Erythroblast (primary cell): ENCODE results near the gene RHEB.
A peak's percentile ranks its signal among the peaks of the same experiment; 100 is the strongest.

Source experiments
- DNase-seq, 2 experiments: peaks; one replicate each; lab custom pipeline; 2025; lab: John Stamatoyannopoulos, UW
- GATA1 ChIP-seq: IDR thresholded peaks from 2 replicates; pipeline ENCODE4 v1.6.1; 2011; ENCODE audit warnings: low read depth, mild to moderate bottlenecking, control low read depth, low read length, moderate library complexity
- POLR2A ChIP-seq: IDR thresholded peaks from 2 replicates; pipeline ENCODE4 v1.6.1; 2011; ENCODE audit warnings: mild to moderate bottlenecking, low read length

The RHEB gene

GRCh38 chr7:151504715-151505326 is 14.9 kb downstream of the RHEB start:
- TF ChIP-seq POLR2A, result no peak
- TF ChIP-seq GATA1, result no peak
- DNase-seq, result no peak

DNA sequence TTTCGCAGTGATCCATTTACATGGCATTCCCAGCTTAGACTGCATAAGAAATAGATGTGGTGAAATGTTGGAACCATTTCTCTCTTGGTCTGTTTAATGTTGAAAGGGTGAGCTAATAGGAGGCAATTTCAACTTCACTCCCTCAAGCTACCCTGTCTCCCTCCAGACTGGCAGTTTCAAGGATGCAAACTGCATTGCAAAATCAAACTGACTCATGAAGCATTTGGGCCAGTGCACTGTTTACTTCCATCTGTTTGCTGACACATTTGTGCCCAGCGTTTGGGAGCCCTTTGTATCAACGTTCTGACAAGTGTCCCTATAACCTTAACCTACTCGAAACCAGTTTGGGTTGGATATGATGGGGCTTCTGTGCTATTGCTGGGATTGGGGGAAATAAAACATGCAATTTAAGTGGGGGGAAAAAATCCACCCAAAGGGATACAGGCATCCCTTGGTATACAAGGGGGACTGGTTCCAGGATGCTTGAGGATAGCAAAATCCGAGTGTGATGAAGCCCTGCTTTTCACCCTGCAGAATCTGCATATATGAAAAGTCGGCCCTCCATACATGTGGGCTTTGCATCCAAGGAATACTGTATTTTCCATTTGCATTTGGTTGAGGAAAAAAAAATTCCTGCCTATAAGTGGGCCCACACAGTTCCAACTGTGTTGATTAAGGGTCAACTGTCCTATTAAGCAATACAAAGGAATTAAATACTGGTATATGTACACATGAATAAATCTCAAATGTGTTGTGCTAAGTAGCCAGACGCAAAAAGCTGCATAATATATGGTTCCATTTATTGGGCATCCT is 15.6 kb downstream of the RHEB start:
- TF ChIP-seq POLR2A (no peak), GATA1 (no peak)
- DNase-seq, result peak in 1 of 2 experiments; percentile 59

GRCh38 chr7:151501676-151502075 is 18.0 kb downstream of the RHEB start:
- DNase-seq, result no peak
- no peak for TF ChIP-seq POLR2A
- no peak for TF ChIP-seq GATA1

GRCh38 chr7:151498495-151498894 is 21.2 kb downstream of the RHEB start:
- no peak for DNase-seq
- TF ChIP-seq GATA1, result no peak
- no peak for TF ChIP-seq POLR2A

GRCh38 chr7:151497306-151497871 is 22.3 kb downstream of the RHEB start:
- DNase-seq, result no peak
- TF ChIP-seq GATA1 (no peak), POLR2A (no peak)

DNA sequence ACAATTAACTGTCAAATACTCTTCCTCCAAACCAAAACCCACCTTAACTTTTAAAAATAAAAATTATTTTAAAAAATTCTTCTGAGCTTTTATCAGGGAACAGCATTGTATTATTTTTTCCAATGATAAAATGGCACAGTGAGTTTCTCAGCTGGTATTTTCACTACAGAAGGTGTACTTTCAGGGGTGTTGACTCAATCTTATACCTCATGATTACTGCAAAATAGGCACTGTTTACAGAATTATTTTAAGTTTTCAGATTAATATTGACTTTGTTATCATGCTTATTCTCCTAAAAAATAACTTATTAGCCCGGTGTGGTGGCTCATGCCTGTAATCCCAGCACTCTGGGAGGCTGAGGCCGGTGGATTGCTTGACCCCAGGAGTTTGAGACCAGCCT is 24.3 kb downstream of the RHEB start:
- DNase-seq, result no peak

GRCh38 chr7:151494298-151495284 is 25.1 kb downstream of the RHEB start:
- no peak for DNase-seq

More for the DNA sequence above, 24.3 kb downstream of the RHEB start:
- TF ChIP-seq POLR2A (no peak), GATA1 (no peak)

DNA sequence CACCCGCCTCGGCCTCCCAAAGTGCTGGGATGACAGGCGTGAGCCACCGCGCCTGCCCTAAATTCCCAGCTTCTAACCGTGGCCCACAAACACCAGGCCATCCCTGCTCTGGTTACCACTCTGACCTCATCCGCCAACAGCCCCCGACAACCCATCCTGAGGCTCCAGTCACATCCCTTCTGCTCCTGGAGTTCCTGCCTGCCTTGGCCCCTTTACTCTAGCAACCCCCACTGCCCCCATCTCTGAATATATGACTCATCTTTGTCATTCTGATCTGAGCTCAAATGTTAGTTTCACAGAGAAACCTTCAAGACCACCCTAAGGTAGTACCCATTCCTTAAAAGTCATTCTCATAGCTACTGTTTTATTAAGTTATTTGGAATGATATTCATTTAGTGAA is 26.6 kb downstream of the RHEB start:
- TF ChIP-seq GATA1, result no peak
- TF ChIP-seq POLR2A, result no peak
- no peak for DNase-seq

More at GRCh38 chr7:151494298-151495284, 25.1 kb downstream of the RHEB start:
- TF ChIP-seq GATA1 (no peak), POLR2A (no peak)

DNA sequence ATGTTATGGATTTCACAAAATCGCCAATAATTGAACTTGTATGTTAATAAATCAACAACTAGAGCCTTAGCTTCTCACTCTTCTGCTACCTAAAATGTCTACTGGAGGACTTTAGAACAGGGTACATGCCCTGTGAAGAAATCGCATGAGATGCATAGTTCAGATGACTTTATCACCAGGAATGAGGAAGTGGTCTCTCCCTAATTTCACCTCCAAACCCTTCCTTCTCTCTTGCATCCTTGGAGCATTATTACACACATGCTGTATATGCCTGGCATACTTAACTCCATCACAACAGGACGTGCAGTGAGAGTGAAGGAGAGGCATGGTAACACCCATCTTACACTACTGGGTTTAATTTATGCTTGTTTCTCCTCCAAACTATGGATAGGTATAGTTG is 27.8 kb downstream of the RHEB start:
- DNase-seq, result no peak
- no peak for TF ChIP-seq POLR2A
- no peak for TF ChIP-seq GATA1

- no peak for TF ChIP-seq GATA1
- TF ChIP-seq POLR2A, result no peak
- no peak for DNase-seq
Measured at GRCh38 chr7:151490456-151491105, 29.1 kb downstream of the RHEB start.

DNA sequence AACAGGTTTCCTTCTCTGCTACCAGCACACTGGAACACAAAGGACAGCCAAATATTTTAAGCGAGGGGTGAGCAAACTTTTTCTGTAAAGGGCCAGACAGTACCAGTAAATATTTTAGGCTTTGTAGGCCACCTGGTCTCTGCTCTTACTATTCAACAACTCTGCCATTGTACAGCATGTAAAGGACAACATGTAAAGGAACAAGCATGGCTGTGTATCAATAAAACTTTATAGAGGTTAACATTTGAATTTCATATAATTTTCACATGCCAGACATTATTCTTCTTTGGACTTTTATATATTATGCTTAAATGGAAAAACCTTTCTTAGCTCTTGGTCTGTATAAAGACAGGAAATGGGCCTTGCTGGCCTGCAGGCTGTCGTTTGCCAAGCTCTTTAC is 30.2 kb downstream of the RHEB start:
- DNase-seq, result no peak
- no peak for TF ChIP-seq GATA1
- no peak for TF ChIP-seq POLR2A

DNA sequence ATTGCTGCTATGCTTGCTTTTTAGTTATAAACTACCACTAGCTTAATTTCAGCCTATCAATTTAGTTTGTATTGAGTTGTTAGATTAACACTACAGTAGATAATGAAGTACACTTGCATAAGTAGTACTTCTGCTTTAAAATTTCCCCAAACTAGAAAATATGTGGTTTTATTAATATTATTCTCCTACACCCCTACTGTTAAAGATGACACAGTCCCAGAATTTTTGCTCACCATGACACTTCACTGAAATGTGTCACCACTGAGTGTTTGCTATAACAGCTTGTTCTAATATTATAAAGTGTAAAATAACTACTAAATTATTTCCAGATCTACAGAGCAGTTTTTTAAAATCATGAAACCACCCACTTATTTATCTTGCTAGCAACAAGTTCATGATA is 31.6 kb downstream of the RHEB start:
- DNase-seq, result no peak
- TF ChIP-seq GATA1, result no peak

DNA sequence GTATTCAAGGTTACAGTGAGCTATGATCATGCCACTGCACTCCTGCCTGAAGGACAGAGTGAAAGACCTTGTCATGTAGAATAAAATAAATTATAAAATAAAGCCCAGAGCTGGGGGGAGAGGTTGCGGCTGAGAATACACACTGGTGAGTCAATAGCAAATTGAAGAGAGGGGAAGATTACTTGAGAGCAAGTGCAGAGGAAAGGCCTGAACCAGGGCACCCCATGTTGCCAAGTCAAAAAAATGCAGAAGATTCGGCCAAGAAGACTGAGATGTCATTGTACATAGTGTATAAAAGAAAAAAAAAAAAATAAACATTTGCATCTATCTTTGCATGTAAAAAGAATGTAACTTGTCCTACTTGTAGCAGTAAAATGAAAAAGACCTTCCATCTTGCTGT is 32.5 kb downstream of the RHEB start:
- no peak for TF ChIP-seq GATA1
- no peak for TF ChIP-seq POLR2A
- DNase-seq, result no peak
